GM10248 (cell line): Measurements from ENCODE around the gene AKR1E2.
"Not testable (repeated sequence)": the region's sequence is repeated elsewhere in the genome, so short reads cannot be mapped to it uniquely, and the experiment has no call there.

Experiments used
- CTCF ChIA-PET: fragments of 300-600 bp; sonication (Branson Sonifier 250); formaldehyde crosslinking; extraction: SDS; loops from one replicate; lab custom pipeline; 2021; ENCODE audit warnings: antibody characterized with exemption; lab: Yijun Ruan, JAX
- POLR2A ChIA-PET: fragments of 350-650 bp; sonication (Branson Sonifier 250); formaldehyde crosslinking; extraction: SDS; loops from one replicate; lab custom pipeline; 2020; ENCODE audit warnings: antibody characterized with exemption; lab: Yijun Ruan, JAX
- DNase-seq: peaks from one replicate; pipeline ENCODE4 v3.0.0; 2012; ENCODE audit errors: extremely low spot score
- TF ChIP-seq, protein P1 (sequence below): IDR thresholded peaks from 2 replicates; pipeline ENCODE4 v1.5.1; 2012; ENCODE audit warnings: mild to moderate bottlenecking, low read depth; ENCODE audit errors: extremely low read depth, missing control alignments, control extremely low read depth

AKR1E2 gene

DNA sequence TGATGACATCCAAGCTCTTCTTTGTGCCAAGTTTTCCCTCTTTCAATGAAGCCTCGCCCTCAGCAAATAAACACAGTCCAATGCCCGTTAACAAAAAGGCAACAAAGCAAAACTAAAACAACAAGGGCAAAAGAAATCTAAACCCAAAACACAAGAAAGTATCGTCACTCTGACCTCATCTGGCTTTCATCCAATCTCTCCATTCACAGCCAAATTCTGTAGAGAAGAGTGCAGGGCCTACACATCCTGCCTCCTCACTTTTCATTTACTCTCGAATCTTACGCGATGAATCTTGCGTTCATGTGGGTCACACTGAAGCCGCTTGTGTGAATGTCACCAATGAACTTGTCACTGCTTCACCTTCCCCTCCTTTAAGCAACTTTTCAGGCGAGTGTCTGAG lies 15.9 kb upstream of the AKR1E2 start:
- no peak for DNase-seq
- ChIA-PET POLR2A (no interaction called here), CTCF (interaction anchor here (1.6 kb wide), 1 partner anchor 813 kb away, joined by 4 read pairs; no protein-coding TSS in a partner anchor)
- TF ChIP-seq, protein P1, sequence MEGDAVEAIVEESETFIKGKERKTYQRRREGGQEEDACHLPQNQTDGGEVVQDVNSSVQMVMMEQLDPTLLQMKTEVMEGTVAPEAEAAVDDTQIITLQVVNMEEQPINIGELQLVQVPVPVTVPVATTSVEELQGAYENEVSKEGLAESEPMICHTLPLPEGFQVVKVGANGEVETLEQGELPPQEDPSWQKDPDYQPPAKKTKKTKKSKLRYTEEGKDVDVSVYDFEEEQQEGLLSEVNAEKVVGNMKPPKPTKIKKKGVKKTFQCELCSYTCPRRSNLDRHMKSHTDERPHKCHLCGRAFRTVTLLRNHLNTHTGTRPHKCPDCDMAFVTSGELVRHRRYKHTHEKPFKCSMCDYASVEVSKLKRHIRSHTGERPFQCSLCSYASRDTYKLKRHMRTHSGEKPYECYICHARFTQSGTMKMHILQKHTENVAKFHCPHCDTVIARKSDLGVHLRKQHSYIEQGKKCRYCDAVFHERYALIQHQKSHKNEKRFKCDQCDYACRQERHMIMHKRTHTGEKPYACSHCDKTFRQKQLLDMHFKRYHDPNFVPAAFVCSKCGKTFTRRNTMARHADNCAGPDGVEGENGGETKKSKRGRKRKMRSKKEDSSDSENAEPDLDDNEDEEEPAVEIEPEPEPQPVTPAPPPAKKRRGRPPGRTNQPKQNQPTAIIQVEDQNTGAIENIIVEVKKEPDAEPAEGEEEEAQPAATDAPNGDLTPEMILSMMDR: no peak

DNA sequence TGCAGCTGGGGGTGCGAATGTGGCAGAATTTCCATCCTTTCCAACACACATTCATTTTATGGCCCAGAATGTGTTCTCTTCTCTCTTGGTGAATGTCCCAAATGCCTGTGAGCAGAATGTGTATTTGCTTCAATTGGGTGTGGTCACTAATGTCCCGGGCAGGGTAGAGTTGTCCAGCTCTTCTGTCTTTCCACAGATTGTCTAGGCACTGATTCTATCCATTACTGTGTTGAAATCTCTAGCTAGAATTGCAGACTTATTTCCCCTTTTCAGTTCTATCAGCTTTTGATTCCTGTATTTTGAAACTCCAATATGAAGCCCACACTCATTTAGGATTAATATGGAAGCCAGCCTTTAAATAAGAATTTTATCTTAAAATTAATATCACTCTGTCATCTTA lies 14.0 kb upstream of the AKR1E2 start:
- CTCF ChIA-PET: no interaction called here
- DNase-seq: no peak
- TF ChIP-seq, protein P1: no peak
- POLR2A ChIA-PET: no interaction called here

DNA sequence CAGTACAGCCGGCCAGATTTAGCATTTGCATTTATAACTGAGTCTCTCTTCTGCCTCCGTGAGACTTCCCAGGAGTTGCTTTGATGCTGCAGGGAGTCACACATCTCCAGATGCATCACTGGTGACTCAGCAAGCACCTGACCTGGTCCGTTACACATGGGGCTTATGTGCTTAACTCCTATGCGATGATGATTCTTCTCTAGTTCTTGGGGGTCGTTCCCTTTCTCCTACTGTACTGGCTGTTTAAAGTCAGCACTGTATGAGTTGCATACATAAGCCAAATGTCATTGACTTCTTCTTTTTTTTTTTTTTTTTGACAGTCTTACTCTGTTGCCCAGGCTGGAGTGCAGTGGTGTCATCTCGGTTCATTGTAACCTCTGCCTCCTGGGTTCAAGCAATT lies 13.0 kb upstream of the AKR1E2 start:
- ChIA-PET POLR2A (no interaction called here), CTCF (interaction anchor here (1.1 to 3.3 kb wide), 5 partner anchors 9 to 472 kb away, joined by 3 to 19 read pairs (median 4); no protein-coding TSS in a partner anchor)
- TF ChIP-seq, protein P1: no peak
- no peak for DNase-seq

GRCh38 chr10:4813496-4813895 lies 12.5 kb upstream of the AKR1E2 start:
- ChIA-PET POLR2A (no interaction called here), CTCF (interaction anchor here (0.7 to 3.3 kb wide), 13 partner anchors 10 to 1588 kb away, joined by 3 to 35 read pairs (median 7); no protein-coding TSS in a partner anchor)
- TF ChIP-seq, protein P1: no peak
- DNase-seq: no peak

GRCh38 chr10:4815646-4816180 lies 10.3 kb upstream of the AKR1E2 start:
- DNase-seq, POLR2A ChIA-PET: not testable (repeated sequence)
- CTCF ChIA-PET: interaction anchor here (0.7 to 3.3 kb wide), 29 partner anchors 9 to 1622 kb away, joined by 3 to 35 read pairs (median 6); no protein-coding TSS in a partner anchor

- ChIA-PET POLR2A (no interaction called here), CTCF (no interaction called here)
- TF ChIP-seq, protein P1: no peak
- no peak for DNase-seq
Measured at GRCh38 chr10:4816966-4817365, 9.0 kb upstream of the AKR1E2 start.

DNA sequence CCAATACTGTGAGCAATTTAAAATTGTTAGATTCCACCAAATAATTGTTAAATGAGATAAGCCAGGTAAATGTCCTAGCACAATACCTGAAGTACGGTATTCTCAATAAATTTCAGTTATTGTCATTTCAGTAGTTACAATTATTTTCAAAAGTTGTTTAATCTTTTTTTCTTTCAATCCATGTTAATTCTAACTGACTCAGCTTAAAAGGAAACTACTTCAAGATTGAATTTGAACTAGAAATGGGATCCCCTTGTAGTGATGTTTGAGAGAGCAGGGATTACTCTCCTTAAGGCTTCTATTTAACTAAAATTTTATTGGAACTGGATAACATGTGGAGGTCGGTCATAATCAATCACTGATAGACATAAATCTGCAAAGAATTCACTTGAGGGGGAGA lies 6.9 kb upstream of the AKR1E2 start:
- CTCF ChIA-PET: interaction anchor here (1.1 kb wide), 1 partner anchor 804 kb away, joined by 4 read pairs; no protein-coding TSS in a partner anchor
- POLR2A ChIA-PET: no interaction called here
- TF ChIP-seq, protein P1: no peak
- no peak for DNase-seq
